ENCODE data around the gene RBFOX2.

RBFOX2 gene

DNA sequence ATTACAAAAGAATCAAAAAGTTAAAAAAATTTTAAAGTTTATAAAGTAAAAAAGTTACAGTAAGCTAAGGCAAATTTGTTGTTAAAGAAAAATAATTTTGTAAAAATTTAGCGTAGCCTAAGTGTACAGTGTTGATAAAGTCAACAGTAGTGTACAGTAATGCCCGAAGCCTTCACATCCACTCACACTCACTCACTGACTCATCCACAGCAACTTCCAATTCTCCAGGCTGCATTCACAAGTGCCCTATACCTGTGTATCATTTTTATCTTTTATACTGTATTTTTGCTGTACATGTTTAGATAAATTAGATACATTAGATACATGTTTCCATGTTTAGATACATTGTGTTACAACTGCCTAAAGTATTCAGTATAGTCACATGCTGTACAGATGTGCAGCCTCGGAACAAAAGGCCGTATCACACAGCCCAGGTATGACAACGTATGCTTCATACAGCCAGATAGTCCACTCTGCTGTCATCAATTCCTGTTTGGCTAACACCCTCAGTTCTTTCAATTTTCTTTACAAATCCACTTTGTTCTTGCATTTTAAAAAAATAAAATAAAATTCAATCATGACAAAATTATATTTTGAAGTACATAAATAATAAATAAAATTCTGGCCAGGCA lies 80.7 kb downstream of the RBFOX2 start:
- H3K36me3 ChIP-seq (ENCODE audit: control insufficient read depth, insufficient read depth, low read length): no peaks in the 10 kb centered on the region
- no peak overlapping the region for H3K4me3 ChIP-seq (replicated peaks; ENCODE audit: low read depth, low read length)
- no peak for DNase-seq (ENCODE audit: extremely low read depth, insufficient read length)
- TF ChIP-seq, protein P1, sequence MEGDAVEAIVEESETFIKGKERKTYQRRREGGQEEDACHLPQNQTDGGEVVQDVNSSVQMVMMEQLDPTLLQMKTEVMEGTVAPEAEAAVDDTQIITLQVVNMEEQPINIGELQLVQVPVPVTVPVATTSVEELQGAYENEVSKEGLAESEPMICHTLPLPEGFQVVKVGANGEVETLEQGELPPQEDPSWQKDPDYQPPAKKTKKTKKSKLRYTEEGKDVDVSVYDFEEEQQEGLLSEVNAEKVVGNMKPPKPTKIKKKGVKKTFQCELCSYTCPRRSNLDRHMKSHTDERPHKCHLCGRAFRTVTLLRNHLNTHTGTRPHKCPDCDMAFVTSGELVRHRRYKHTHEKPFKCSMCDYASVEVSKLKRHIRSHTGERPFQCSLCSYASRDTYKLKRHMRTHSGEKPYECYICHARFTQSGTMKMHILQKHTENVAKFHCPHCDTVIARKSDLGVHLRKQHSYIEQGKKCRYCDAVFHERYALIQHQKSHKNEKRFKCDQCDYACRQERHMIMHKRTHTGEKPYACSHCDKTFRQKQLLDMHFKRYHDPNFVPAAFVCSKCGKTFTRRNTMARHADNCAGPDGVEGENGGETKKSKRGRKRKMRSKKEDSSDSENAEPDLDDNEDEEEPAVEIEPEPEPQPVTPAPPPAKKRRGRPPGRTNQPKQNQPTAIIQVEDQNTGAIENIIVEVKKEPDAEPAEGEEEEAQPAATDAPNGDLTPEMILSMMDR (IDR thresholded peaks at IDR 0.05; ENCODE audit: insufficient read depth, low read length, poor library complexity, severe bottlenecking): no peak
- H3K27me3 ChIP-seq (replicated peaks; ENCODE audit: control insufficient read depth, insufficient read depth, low read length): no peaks in the 10 kb centered on the region

DNA sequence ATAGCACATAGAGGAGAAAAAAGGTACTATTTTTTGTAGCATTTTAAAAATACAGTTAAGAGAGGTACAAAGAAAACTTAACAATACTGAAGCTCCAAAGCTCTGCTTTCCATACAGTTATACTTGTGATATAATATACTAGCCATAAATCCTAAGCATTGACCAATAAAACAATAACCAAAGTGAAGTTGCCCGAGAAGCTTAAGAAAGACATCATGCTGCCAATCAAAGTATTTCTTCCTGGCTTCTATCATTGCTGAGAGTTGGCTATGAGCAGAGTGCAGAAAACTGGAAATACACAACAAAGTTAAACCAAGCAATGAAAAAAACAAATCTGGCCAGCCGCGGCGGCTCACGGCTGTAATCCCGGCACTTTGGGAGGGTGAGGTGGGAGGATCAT lies 84.2 kb downstream of the RBFOX2 start:
- TF ChIP-seq, protein P1 (IDR thresholded peaks at IDR 0.05; ENCODE audit: insufficient read depth, low read length, poor library complexity, severe bottlenecking): no peak
- H3K4me3 ChIP-seq (replicated peaks; ENCODE audit: low read depth, low read length): no peak overlapping the region
- no peaks in the 10 kb centered on the region for H3K27me3 ChIP-seq (replicated peaks; ENCODE audit: control insufficient read depth, insufficient read depth, low read length)
- no peaks in the 10 kb centered on the region for H3K36me3 ChIP-seq (ENCODE audit: control insufficient read depth, insufficient read depth, low read length)
- no peak for DNase-seq (ENCODE audit: extremely low read depth, insufficient read length)

DNA sequence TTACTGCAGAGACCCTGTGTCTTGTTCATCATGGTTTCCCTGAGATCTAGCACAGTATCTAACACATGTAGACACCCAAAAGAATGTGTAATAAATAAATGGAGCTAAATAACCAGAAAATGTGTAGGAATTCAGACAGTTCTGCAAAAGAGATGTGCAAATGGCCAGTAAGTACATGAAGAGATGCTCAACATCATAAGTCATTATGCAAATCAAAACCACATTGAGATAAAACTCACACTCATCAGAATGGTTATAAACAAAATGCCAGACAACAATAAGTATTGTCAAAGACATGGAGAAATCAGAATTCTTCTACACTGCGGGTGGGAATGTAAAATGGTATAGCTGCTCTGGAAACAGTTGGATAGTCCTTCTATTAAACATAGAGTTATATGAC lies 88.5 kb downstream of the RBFOX2 start:
- no peak for DNase-seq (ENCODE audit: extremely low read depth, insufficient read length)
- Histone ChIP-seq H3K36me3 (ENCODE audit: control insufficient read depth, insufficient read depth, low read length) (no peaks in the 10 kb centered on the region), H3K4me3 (replicated peaks; ENCODE audit: low read depth, low read length) (no peak overlapping the region), H3K27me3 (replicated peaks; ENCODE audit: control insufficient read depth, insufficient read depth, low read length) (no peaks in the 10 kb centered on the region)
- TF ChIP-seq, protein P1 (IDR thresholded peaks at IDR 0.05; ENCODE audit: insufficient read depth, low read length, poor library complexity, severe bottlenecking): no peak

DNA sequence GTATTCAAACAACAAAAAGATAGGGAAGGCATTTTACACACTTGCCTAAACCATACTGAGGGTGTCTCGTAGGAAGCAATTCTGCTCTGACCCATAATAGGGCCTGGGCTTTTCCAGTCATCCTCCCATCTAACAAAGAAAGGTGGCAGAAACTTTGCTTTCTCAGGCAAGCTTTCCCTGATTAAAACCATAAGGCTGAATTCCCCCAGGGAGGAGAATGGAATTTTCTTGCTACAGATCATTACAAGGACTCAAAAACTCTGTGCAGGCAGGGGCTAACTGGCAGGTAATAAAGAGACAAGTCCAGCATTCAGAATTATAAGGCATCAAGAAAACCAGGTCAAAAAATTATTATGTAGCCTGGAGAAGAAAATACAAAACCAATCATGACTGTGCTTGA lies 90.4 kb downstream of the RBFOX2 start:
- H3K27me3 ChIP-seq (replicated peaks; ENCODE audit: control insufficient read depth, insufficient read depth, low read length): no peaks in the 10 kb centered on the region
- TF ChIP-seq, protein P1 (IDR thresholded peaks at IDR 0.05; ENCODE audit: insufficient read depth, low read length, poor library complexity, severe bottlenecking): no peak
- DNase-seq (ENCODE audit: extremely low read depth, insufficient read length): no peak
- no peaks in the 10 kb centered on the region for H3K36me3 ChIP-seq (ENCODE audit: control insufficient read depth, insufficient read depth, low read length)
- no peak overlapping the region for H3K4me3 ChIP-seq (replicated peaks; ENCODE audit: low read depth, low read length)

DNA sequence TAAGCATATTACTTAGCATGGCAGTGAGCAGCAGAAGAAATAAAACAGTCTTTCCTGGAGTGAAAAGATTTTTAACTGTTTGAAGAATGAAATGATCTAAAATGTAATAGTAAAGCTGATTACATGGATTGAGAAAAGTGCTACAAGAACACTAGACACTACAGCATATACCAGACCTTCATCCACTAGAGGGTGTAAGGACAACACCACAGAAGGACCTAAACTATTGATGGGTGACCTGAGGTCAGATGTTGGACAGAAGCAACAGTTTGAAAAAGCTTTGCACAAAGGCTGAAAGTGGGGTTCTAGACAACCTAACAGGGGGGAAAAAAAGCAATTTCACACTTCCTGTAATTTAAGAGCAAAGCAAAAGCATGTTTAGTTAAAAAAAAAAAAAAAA lies 97.7 kb downstream of the RBFOX2 start:
- no peak for DNase-seq (ENCODE audit: extremely low read depth, insufficient read length)
- Histone ChIP-seq H3K36me3 (ENCODE audit: control insufficient read depth, insufficient read depth, low read length) (no peaks in the 10 kb centered on the region), H3K4me3 (replicated peaks; ENCODE audit: low read depth, low read length) (no peak overlapping the region)

More for the DNA sequence above, 97.7 kb downstream of the RBFOX2 start:
- TF ChIP-seq, protein P1 (IDR thresholded peaks at IDR 0.05; ENCODE audit: insufficient read depth, low read length, poor library complexity, severe bottlenecking): peak; percentile 50
- H3K27me3 ChIP-seq (replicated peaks; ENCODE audit: control insufficient read depth, insufficient read depth, low read length): no peaks in the 10 kb centered on the region
